ENCODE results near the gene GAREM2. TPM values are rescaled to one million over a fixed set of nuclear protein-coding genes. Genes with fewer than 3 reads are reported as not detected.

The GAREM2 gene
- total RNA-seq, 2 donors from 2014 or later = 2.1 TPM

GRCh38 chr2:26189123-26189522, 16.2 kb downstream of the GAREM2 start:
- no peak for ATAC-seq (replicated peaks)
- Mint-ChIP-seq H3K4me1 (peaks cover 6% of the 10 kb centered on the region), H3K27ac (peak overlapping the region; percentile 62), H3K36me3 (ENCODE audit: low read depth) (peaks cover 36% of the 10 kb centered on the region), H3K27me3 (no peaks in the 10 kb centered on the region), H3K4me3 (no peak overlapping the region), H3K9me3 (no peaks in the 10 kb centered on the region)

GRCh38 chr2:26189751-26190150, 16.9 kb downstream of the GAREM2 start:
- ATAC-seq (replicated peaks) = no peak
- Mint-ChIP-seq H3K27ac (peak overlapping the region; percentile 62), H3K36me3 (ENCODE audit: low read depth) (peaks cover 43% of the 10 kb centered on the region), H3K4me3 (no peak overlapping the region), H3K27me3 (no peaks in the 10 kb centered on the region), H3K9me3 (no peaks in the 10 kb centered on the region), H3K4me1 (peaks cover 6% of the 10 kb centered on the region)

- no peak overlapping the region for H3K27ac Mint-ChIP-seq
- H3K4me3 Mint-ChIP-seq = no peak overlapping the region
- H3K4me1 Mint-ChIP-seq = peaks cover 6% of the 10 kb centered on the region
- no peaks in the 10 kb centered on the region for H3K9me3 Mint-ChIP-seq
- H3K36me3 Mint-ChIP-seq (ENCODE audit: low read depth) = peaks cover 49% of the 10 kb centered on the region
- no peaks in the 10 kb centered on the region for H3K27me3 Mint-ChIP-seq
- ATAC-seq (replicated peaks) = no peak
Measured at GRCh38 chr2:26190369-26190768, 17.5 kb downstream of the GAREM2 start.

- Mint-ChIP-seq H3K27ac (no peak overlapping the region), H3K4me3 (no peak overlapping the region), H3K27me3 (no peaks in the 10 kb centered on the region), H3K4me1 (no peaks in the 10 kb centered on the region), H3K9me3 (no peaks in the 10 kb centered on the region), H3K36me3 (ENCODE audit: low read depth) (peaks cover 61% of the 10 kb centered on the region)
- no peak for ATAC-seq (replicated peaks)
Measured at GRCh38 chr2:26191316-26192159, 18.6 kb downstream of the GAREM2 start.

GRCh38 chr2:26193578-26194231, 20.8 kb downstream of the GAREM2 start:
- H3K36me3 Mint-ChIP-seq (ENCODE audit: low read depth) = peaks cover 82% of the 10 kb centered on the region
- peak; percentile 80 for ATAC-seq (replicated peaks)
- H3K4me1 Mint-ChIP-seq = no peaks in the 10 kb centered on the region
- no peak overlapping the region for H3K4me3 Mint-ChIP-seq
- H3K9me3 Mint-ChIP-seq = no peaks in the 10 kb centered on the region
- no peaks in the 10 kb centered on the region for H3K27me3 Mint-ChIP-seq
- H3K27ac Mint-ChIP-seq = peak overlapping the region; percentile 92

- no peak for ATAC-seq (replicated peaks)
Measured at GRCh38 chr2:26195040-26195984, 22.4 kb downstream of the GAREM2 start.

GRCh38 chr2:26196683-26197418, 24.0 kb downstream of the GAREM2 start:
- no peaks in the 10 kb centered on the region for H3K4me1 Mint-ChIP-seq
- H3K4me3 Mint-ChIP-seq = no peak overlapping the region
- no peaks in the 10 kb centered on the region for H3K27me3 Mint-ChIP-seq
- H3K27ac Mint-ChIP-seq = no peak overlapping the region
- no peaks in the 10 kb centered on the region for H3K9me3 Mint-ChIP-seq
- no peak for ATAC-seq (replicated peaks)
- peaks cover 99% of the 10 kb centered on the region for H3K36me3 Mint-ChIP-seq (ENCODE audit: low read depth)

More at GRCh38 chr2:26195040-26195984, 22.4 kb downstream of the GAREM2 start:
- H3K27ac Mint-ChIP-seq = peak overlapping the region; percentile 55
- no peaks in the 10 kb centered on the region for H3K9me3 Mint-ChIP-seq
- no peaks in the 10 kb centered on the region for H3K27me3 Mint-ChIP-seq
- H3K4me1 Mint-ChIP-seq = no peaks in the 10 kb centered on the region
- H3K4me3 Mint-ChIP-seq = no peak overlapping the region
- peaks cover 97% of the 10 kb centered on the region for H3K36me3 Mint-ChIP-seq (ENCODE audit: low read depth)

GRCh38 chr2:26197516-26197915, 24.6 kb downstream of the GAREM2 start:
- no peak overlapping the region for H3K27ac Mint-ChIP-seq
- peaks cover 99% of the 10 kb centered on the region for H3K36me3 Mint-ChIP-seq (ENCODE audit: low read depth)

GRCh38 chr2:26202981-26203490, 30.1 kb downstream of the GAREM2 start:
- Mint-ChIP-seq H3K4me3 (no peak overlapping the region), H3K27me3 (no peaks in the 10 kb centered on the region), H3K36me3 (ENCODE audit: low read depth) (peaks cover 96% of the 10 kb centered on the region), H3K4me1 (no peaks in the 10 kb centered on the region), H3K9me3 (no peaks in the 10 kb centered on the region), H3K27ac (peak overlapping the region; percentile 70)
- no peak for ATAC-seq (replicated peaks)

More at GRCh38 chr2:26197516-26197915, 24.6 kb downstream of the GAREM2 start:
- Mint-ChIP-seq H3K4me3 (no peak overlapping the region), H3K27me3 (no peaks in the 10 kb centered on the region), H3K4me1 (no peaks in the 10 kb centered on the region), H3K9me3 (no peaks in the 10 kb centered on the region)
- ATAC-seq (replicated peaks) = no peak

GRCh38 chr2:26203906-26204305, 31.0 kb downstream of the GAREM2 start:
- no peak for ATAC-seq (replicated peaks)
- Mint-ChIP-seq H3K9me3 (no peaks in the 10 kb centered on the region), H3K36me3 (ENCODE audit: low read depth) (peaks cover 97% of the 10 kb centered on the region)

GRCh38 chr2:26212011-26212410, 39.1 kb downstream of the GAREM2 start:
- Mint-ChIP-seq H3K9me3 (no peaks in the 10 kb centered on the region), H3K27me3 (no peaks in the 10 kb centered on the region), H3K27ac (no peak overlapping the region), H3K4me3 (no peak overlapping the region), H3K4me1 (peaks cover 3% of the 10 kb centered on the region), H3K36me3 (ENCODE audit: low read depth) (peaks cover 93% of the 10 kb centered on the region)
- no peak for ATAC-seq (replicated peaks)

More at GRCh38 chr2:26203906-26204305, 31.0 kb downstream of the GAREM2 start:
- no peak overlapping the region for H3K4me3 Mint-ChIP-seq
- H3K4me1 Mint-ChIP-seq = no peaks in the 10 kb centered on the region
- H3K27ac Mint-ChIP-seq = peak overlapping the region; percentile 70
- H3K27me3 Mint-ChIP-seq = no peaks in the 10 kb centered on the region

- Mint-ChIP-seq H3K36me3 (ENCODE audit: low read depth) (peaks cover 93% of the 10 kb centered on the region), H3K27me3 (no peaks in the 10 kb centered on the region), H3K9me3 (no peaks in the 10 kb centered on the region), H3K4me1 (peaks cover 7% of the 10 kb centered on the region), H3K4me3 (no peak overlapping the region), H3K27ac (no peak overlapping the region)
- ATAC-seq (replicated peaks) = no peak
Measured at GRCh38 chr2:26214759-26215158, 41.9 kb downstream of the GAREM2 start.

- no peak for ATAC-seq (replicated peaks)
- Mint-ChIP-seq H3K27ac (no peak overlapping the region), H3K36me3 (ENCODE audit: low read depth) (peaks cover 83% of the 10 kb centered on the region), H3K27me3 (no peaks in the 10 kb centered on the region), H3K9me3 (no peaks in the 10 kb centered on the region), H3K4me1 (peaks cover 7% of the 10 kb centered on the region), H3K4me3 (no peak overlapping the region)
Measured at GRCh38 chr2:26215833-26216232, 42.9 kb downstream of the GAREM2 start.
